Liver (tissue), 9 donors: Measurements from ENCODE around the gene ATG9B. TPM values are rescaled to one million over a fixed set of nuclear protein-coding genes. Genes with fewer than 3 reads are reported as not detected.

Experiments used
- DNase-seq: peaks from one replicate; pipeline ENCODE4 v3.0.0-alpha.2; 2017; ENCODE audit warnings: low spot score
- H3K27ac ChIP-seq, 2 donors: one replicate each; pipeline ENCODE4 v1.7.0; 2013; ENCODE audit warnings: inconsistent platforms in 2 of 2, low read length in 2 of 2, control low read depth in 1 of 2, low read depth in 1 of 2, mild to moderate bottlenecking in 1 of 2
- H3K27me3 ChIP-seq, 4 donors: one replicate each; pipeline versions ENCODE4 v1.6.1 to v1.7.0; 2013; ENCODE audit warnings: low read length in 3 of 4, inconsistent platforms in 1 of 4, mild to moderate bottlenecking in 1 of 4, moderate library complexity in 1 of 4; ENCODE audit not compliant: control insufficient read depth in 4 of 4, insufficient read depth in 4 of 4
- H3K36me3 ChIP-seq, 4 donors: one replicate each; pipeline versions ENCODE4 v1.6.1 to v1.7.0; 2013; ENCODE audit warnings: low read length in 3 of 4, mild to moderate bottlenecking in 3 of 4, low read depth in 1 of 4, moderate library complexity in 1 of 4; ENCODE audit not compliant: control insufficient read depth in 4 of 4, insufficient read depth in 3 of 4
- H3K4me1 ChIP-seq, 4 donors: one replicate each; pipeline versions ENCODE4 v1.6.1 to v1.7.0; 2013; ENCODE audit warnings: low read length in 3 of 4, mild to moderate bottlenecking in 3 of 4, moderate library complexity in 1 of 4; ENCODE audit not compliant: control insufficient read depth in 4 of 4, insufficient read depth in 4 of 4
- H3K4me3 ChIP-seq, 3 donors: one replicate each; pipeline versions ENCODE4 v1.6.1 to v1.7.0; 2013; ENCODE audit warnings: low read length in 3 of 3, control low read depth in 1 of 3, low read depth in 1 of 3, mild to moderate bottlenecking in 1 of 3
- H3K9ac ChIP-seq, 2 donors: one replicate each; pipeline ENCODE4 v1.7.0; 2013; ENCODE audit warnings: low read length in 2 of 2, mild to moderate bottlenecking in 2 of 2, moderate library complexity in 2 of 2, control low read depth in 1 of 2, low read depth in 1 of 2
- H3K9me3 ChIP-seq, 4 donors: one replicate each; pipeline versions ENCODE4 v1.6.1 to v1.7.0; 2013; ENCODE audit warnings: low read length in 3 of 4; ENCODE audit not compliant: control insufficient read depth in 4 of 4
- EGR1 ChIP-seq, 2 donors: IDR thresholded peaks; 2 replicates each; pipeline ENCODE4 v1.6.1; 2016 to 2018; ENCODE audit warnings: antibody characterized with exemption in 2 of 2, low read depth in 2 of 2
- FOXA1 ChIP-seq: IDR thresholded peaks from 2 replicates; pipeline ENCODE4 v1.6.1; 2016; ENCODE audit warnings: antibody characterized with exemption
- FOXA2 ChIP-seq: IDR thresholded peaks from 2 replicates; pipeline ENCODE4 v1.6.1; 2016; ENCODE audit warnings: antibody characterized with exemption
- GABPA ChIP-seq, 2 donors: IDR thresholded peaks in 1 of 2; conservative IDR thresholded peaks in 1 of 2; 2 replicates each; pipeline ENCODE4 v1.6.1; 2016; ENCODE audit warnings: antibody characterized with exemption in 2 of 2, mild to moderate bottlenecking in 1 of 2, moderate library complexity in 1 of 2
- HNF4G ChIP-seq: IDR thresholded peaks from 2 replicates; pipeline ENCODE4 v1.6.1; 2016; ENCODE audit warnings: antibody characterized with exemption
- NR2F2 ChIP-seq: IDR thresholded peaks from 2 replicates; pipeline ENCODE4 v1.6.1; 2016; ENCODE audit warnings: antibody characterized with exemption
- RAD21 ChIP-seq, 2 donors: IDR thresholded peaks; 2 replicates each; pipeline ENCODE4 v1.6.1; 2016; ENCODE audit warnings: antibody characterized with exemption in 2 of 2, mild to moderate bottlenecking in 2 of 2
- RXRA ChIP-seq, 2 donors: IDR thresholded peaks; 2 replicates each; pipeline ENCODE4 v1.6.1; 2017 to 2018; ENCODE audit warnings: antibody characterized with exemption in 2 of 2, mild to moderate bottlenecking in 1 of 2
- SP1 ChIP-seq: IDR thresholded peaks from 2 replicates; pipeline ENCODE4 v1.6.1; 2018; ENCODE audit warnings: antibody characterized with exemption, mild to moderate bottlenecking
- TAF1 ChIP-seq: conservative IDR thresholded peaks from 2 replicates; pipeline ENCODE4 v1.6.1; 2016; ENCODE audit warnings: antibody characterized with exemption, mild to moderate bottlenecking
- YY1 ChIP-seq: IDR thresholded peaks from 2 replicates; pipeline ENCODE4 v1.6.1; 2016; ENCODE audit warnings: antibody characterized with exemption, mild to moderate bottlenecking
- WGBS: extraction: QIAGEN DNeasy Blood & Tissue Kit; methylation state at CpG from one replicate; pipeline ENCODE4 v1.1.7; 2013; 5-methylcytosine and 5-hydroxymethylcytosine counted together
- polyA plus RNA-seq, 2 donors: library from polyadenylated mRNA; stranded (reverse) in 1 of 2; unstranded in 1 of 2; fragments of 200-250 nt in 1 of 2; fragments of >200 nt in 1 of 2; fragmentation: Nextera tagmentation in 1 of 2; extraction: Ambion mirVana in 1 of 2; gene quantifications; one replicate each; pipeline versions ENCODE4 v1.2.1 to v1.2.3, GENCODE V29; 2013 to 2015
- total RNA-seq, 2 donors: library from RNA; depleted of rRNA; stranded (reverse); fragments of >200 nt; gene quantifications; one replicate each; pipeline ENCODE4 v1.2.3, GENCODE V29; 2014
- TF ChIP-seq, protein P1 (sequence below): IDR thresholded peaks from 2 replicates; pipeline ENCODE4 v1.6.1; 2016; ENCODE audit warnings: antibody characterized with exemption
- TF ChIP-seq, protein P2 (sequence below): IDR thresholded peaks from 2 replicates; pipeline ENCODE4 v1.6.1; 2016; ENCODE audit warnings: antibody characterized with exemption
- TF ChIP-seq, protein P3 (sequence below): IDR thresholded peaks from 2 replicates; pipeline ENCODE4 v1.6.1; 2016; ENCODE audit warnings: antibody characterized with exemption
- TF ChIP-seq, protein P4 (sequence below): fragments of 150-350 bp; IDR thresholded peaks from 2 replicates; pipeline ENCODE4 v1.5.1; 2017; ENCODE audit warnings: improper control_type of control experiment, low read depth, low read length; ENCODE audit not compliant: missing input control
- donor health status: healthy.
- donor health status: healthy.
- donor health status: healthy.
- donor health status: healthy.
- donor health status: healthy.

Gene ATG9B
- total and polyA plus RNA-seq, 4 donors = 0.61 TPM; not detected in 3

DNA sequence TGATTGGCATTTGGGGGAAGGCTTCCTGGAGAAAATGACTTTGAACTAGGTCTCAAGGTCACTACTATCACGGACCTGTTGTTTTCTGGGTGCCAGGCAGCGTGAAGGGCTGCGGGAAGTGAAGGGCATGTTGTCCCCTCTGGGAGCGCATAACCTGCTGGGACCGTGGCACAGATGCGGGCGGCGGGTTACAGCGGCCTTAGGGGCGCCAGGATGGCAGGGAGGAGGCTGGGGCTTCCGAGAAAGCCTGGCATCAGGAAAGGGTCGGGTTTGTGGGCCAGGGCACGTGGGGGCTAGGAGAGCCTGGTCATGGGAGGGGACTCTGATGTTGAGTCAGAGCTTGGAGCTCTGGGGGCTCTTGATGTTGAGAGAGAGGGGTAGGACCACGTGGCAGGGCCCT is 41.2 kb upstream of the ATG9B start:
- H3K9ac ChIP-seq = no peak overlapping the region
- no peak for DNase-seq
- TF ChIP-seq GABPA (IDR thresholded peaks at IDR 0.05 in 1 of 2, conservative IDR thresholded peaks at IDR 0.05 in 1 of 2) (no peak), FOXA2 (no peak), YY1 (no peak), NR2F2 (no peak), FOXA1 (no peak), HNF4G (no peak), RAD21 (IDR thresholded peaks at IDR 0.05) (no peak), RXRA (IDR thresholded peaks at IDR 0.05) (no peak), EGR1 (IDR thresholded peaks at IDR 0.05; ENCODE audit: low read depth in 2 of 2) (no peak), SP1 (no peak), TAF1 (no peak)
- TF ChIP-seq, protein P1, sequence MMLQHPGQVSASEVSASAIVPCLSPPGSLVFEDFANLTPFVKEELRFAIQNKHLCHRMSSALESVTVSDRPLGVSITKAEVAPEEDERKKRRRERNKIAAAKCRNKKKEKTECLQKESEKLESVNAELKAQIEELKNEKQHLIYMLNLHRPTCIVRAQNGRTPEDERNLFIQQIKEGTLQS = no peak
- TF ChIP-seq, protein P2, sequence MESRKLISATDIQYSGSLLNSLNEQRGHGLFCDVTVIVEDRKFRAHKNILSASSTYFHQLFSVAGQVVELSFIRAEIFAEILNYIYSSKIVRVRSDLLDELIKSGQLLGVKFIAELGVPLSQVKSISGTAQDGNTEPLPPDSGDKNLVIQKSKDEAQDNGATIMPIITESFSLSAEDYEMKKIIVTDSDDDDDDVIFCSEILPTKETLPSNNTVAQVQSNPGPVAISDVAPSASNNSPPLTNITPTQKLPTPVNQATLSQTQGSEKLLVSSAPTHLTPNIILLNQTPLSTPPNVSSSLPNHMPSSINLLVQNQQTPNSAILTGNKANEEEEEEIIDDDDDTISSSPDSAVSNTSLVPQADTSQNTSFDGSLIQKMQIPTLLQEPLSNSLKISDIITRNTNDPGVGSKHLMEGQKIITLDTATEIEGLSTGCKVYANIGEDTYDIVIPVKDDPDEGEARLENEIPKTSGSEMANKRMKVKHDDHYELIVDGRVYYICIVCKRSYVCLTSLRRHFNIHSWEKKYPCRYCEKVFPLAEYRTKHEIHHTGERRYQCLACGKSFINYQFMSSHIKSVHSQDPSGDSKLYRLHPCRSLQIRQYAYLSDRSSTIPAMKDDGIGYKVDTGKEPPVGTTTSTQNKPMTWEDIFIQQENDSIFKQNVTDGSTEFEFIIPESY = no peak
- TF ChIP-seq, protein P3, sequence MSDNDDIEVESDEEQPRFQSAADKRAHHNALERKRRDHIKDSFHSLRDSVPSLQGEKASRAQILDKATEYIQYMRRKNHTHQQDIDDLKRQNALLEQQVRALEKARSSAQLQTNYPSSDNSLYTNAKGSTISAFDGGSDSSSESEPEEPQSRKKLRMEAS = no peak
- TF ChIP-seq, protein P4, sequence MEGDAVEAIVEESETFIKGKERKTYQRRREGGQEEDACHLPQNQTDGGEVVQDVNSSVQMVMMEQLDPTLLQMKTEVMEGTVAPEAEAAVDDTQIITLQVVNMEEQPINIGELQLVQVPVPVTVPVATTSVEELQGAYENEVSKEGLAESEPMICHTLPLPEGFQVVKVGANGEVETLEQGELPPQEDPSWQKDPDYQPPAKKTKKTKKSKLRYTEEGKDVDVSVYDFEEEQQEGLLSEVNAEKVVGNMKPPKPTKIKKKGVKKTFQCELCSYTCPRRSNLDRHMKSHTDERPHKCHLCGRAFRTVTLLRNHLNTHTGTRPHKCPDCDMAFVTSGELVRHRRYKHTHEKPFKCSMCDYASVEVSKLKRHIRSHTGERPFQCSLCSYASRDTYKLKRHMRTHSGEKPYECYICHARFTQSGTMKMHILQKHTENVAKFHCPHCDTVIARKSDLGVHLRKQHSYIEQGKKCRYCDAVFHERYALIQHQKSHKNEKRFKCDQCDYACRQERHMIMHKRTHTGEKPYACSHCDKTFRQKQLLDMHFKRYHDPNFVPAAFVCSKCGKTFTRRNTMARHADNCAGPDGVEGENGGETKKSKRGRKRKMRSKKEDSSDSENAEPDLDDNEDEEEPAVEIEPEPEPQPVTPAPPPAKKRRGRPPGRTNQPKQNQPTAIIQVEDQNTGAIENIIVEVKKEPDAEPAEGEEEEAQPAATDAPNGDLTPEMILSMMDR = no peak
- no peaks in the 10 kb centered on the region for H3K9me3 ChIP-seq
- H3K4me3 ChIP-seq = no peak overlapping the region
- WGBS = 82% methylated on average over 14 of the region's 14 CpGs
- H3K27me3 ChIP-seq = no peaks in the 10 kb centered on the region
- peaks cover 23 to 49% (median 35%) of the 10 kb centered on the region in 4 donors for H3K36me3 ChIP-seq
- H3K4me1 ChIP-seq = peaks cover 12 to 42% (median 30%) of the 10 kb centered on the region in 4 donors
- no peak overlapping the region for H3K27ac ChIP-seq

DNA sequence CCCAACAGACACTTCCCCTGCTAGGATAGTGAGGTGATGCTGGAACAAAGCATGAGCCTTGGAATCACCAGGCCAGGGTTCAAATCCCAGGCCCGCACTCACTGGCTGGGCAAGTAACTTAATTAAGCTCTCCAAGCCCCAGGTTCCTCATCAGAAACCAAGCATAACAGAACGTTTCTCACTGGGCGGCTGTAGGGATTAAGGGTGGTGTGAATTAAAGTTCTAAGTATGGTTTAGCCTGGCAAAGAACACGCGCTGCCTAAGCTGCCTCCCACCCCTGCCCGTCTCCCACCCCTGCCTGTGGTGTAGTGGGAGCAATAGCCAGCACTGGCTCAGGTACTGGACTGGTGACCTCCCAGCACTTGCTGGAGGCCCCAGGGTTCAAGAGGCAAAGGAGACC is 40.7 kb upstream of the ATG9B start:
- Histone ChIP-seq H3K36me3 (peaks cover 19 to 44% (median 31%) of the 10 kb centered on the region in 4 donors), H3K4me1 (peaks cover 13 to 48% (median 35%) of the 10 kb centered on the region in 4 donors)
- 91% methylated on average over 6 of the region's 6 CpGs for WGBS

More for the DNA sequence above, 40.7 kb upstream of the ATG9B start:
- H3K9ac ChIP-seq = no peak overlapping the region
- TF ChIP-seq EGR1 (IDR thresholded peaks at IDR 0.05; ENCODE audit: low read depth in 2 of 2) (no peak), FOXA1 (no peak)
- TF ChIP-seq, protein P4 = no peak
- no peaks in the 10 kb centered on the region for H3K9me3 ChIP-seq
- H3K4me3 ChIP-seq = no peak overlapping the region
- no peaks in the 10 kb centered on the region for H3K27me3 ChIP-seq
- DNase-seq = no peak
- H3K27ac ChIP-seq = no peak overlapping the region
